ENCODE data around the gene VPS37B.

DNA sequence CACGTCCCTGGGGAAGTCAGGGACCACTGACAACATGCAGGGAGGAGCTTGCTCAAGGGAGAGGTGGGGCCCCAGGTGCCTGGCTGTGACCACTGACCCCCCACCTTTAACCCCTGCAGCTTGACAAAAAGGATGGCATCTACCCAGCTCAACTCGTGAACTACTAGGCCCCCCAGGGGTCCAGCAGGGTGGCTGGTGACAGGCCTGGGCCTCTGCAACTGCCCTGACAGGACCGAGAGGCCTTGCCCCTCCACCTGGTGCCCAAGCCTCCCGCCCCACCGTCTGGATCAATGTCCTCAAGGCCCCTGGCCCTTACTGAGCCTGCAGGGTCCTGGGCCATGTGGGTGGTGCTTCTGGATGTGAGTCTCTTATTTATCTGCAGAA is 34.3 kb downstream of the VPS37B start:
- no peak for TF ChIP-seq CTCF (IDR thresholded peaks at IDR 0.05; ENCODE audit: low read length)
- TF ChIP-seq EZH2 (IDR thresholded peaks at IDR 0.05; ENCODE audit: borderline replicate concordance, low read length) = no peak
